Neural cell (in vitro differentiated cells): ENCODE data around the gene TEX54. TPM values are rescaled to one million over a fixed set of nuclear protein-coding genes. Genes with fewer than 3 reads are reported as not detected.
"Not testable (repeated sequence)": the region's sequence is repeated elsewhere in the genome, so short reads cannot be mapped to it uniquely, and the experiment has no call there.

Source experiments
- H2AFZ ChIP-seq: fragments of 200-600, 300-800 bp; sonication (generic), shearing (Covaris generic); 2 replicates; pipeline ENCODE4 v1.6.0; 2014; ENCODE audit warnings: low read depth, mild to moderate bottlenecking, antibody characterized with exemption, low read length, moderate library complexity
- H3F3A ChIP-seq: fragments of 200-600 bp; shearing (Covaris generic); 2 replicates; pipeline ENCODE4 v1.6.1; 2016; ENCODE audit warnings: mild to moderate bottlenecking, moderate library complexity, mixed read lengths, antibody characterized with exemption, low read length; ENCODE audit not compliant: insufficient read depth, poor library complexity, severe bottlenecking
- H3K27ac ChIP-seq: fragments of 200-600, 300-800 bp; sonication (generic), shearing (Covaris generic); 2 replicates; pipeline ENCODE4 v1.5.1; 2014; ENCODE audit warnings: mild to moderate bottlenecking, low read length, moderate library complexity
- H3K27me3 ChIP-seq: fragments of 300-800, 200-600 bp; sonication (generic), shearing (Covaris generic); 2 replicates; pipeline ENCODE4 v1.6.0; 2014; ENCODE audit warnings: mild to moderate bottlenecking, low read depth, low read length, moderate library complexity; ENCODE audit not compliant: insufficient read depth
- H3K36me3 ChIP-seq: fragments of 300-800, 200-600 bp; sonication (generic), shearing (Covaris generic); 2 replicates; pipeline ENCODE4 v1.5.1; 2014; ENCODE audit warnings: mild to moderate bottlenecking, antibody characterized with exemption, low read length, moderate library complexity; ENCODE audit not compliant: insufficient read depth
- H3K4me2 ChIP-seq: fragments of 300-800, 200-600 bp; sonication (generic), shearing (Covaris generic); 2 replicates; pipeline ENCODE4 v1.6.0; 2014; ENCODE audit warnings: mild to moderate bottlenecking, low read length
- H3K4me3 ChIP-seq: fragments of 300-800, 200-600 bp; sonication (generic), shearing (Covaris generic); 2 replicates; pipeline ENCODE4 v1.5.1; 2014; ENCODE audit warnings: mild to moderate bottlenecking, low read length, moderate library complexity
- H3K79me2 ChIP-seq: fragments of 200-600 bp; shearing (Covaris generic); replicated peaks from 2 replicates; pipeline ENCODE4 v1.6.0; 2014; ENCODE audit warnings: mild to moderate bottlenecking, low read length, moderate library complexity; ENCODE audit not compliant: insufficient read depth
- H3K9ac ChIP-seq: fragments of 300-800, 200-600 bp; sonication (generic), shearing (Covaris generic); 2 replicates; pipeline ENCODE4 v1.6.1; 2016; ENCODE audit warnings: mild to moderate bottlenecking, low read length, mixed read lengths
- H3K9me2 ChIP-seq: fragments of 200-600 bp; shearing (Covaris generic); 2 replicates; pipeline ENCODE4 v1.6.1; 2016; ENCODE audit warnings: mild to moderate bottlenecking, low read length, mixed read lengths; ENCODE audit not compliant: insufficient read depth
- H3K9me3 ChIP-seq: fragments of 200-600, 300-800 bp; sonication (generic), shearing (Covaris generic); 2 replicates; pipeline ENCODE4 v1.6.1; 2016; ENCODE audit warnings: mild to moderate bottlenecking, mixed run types, low read length, moderate library complexity, mixed read lengths
- H4K20me1 ChIP-seq: fragments of 200-600 bp; shearing (Covaris generic); 2 replicates; pipeline ENCODE4 v1.6.1; 2016; ENCODE audit warnings: mild to moderate bottlenecking, mixed run types; ENCODE audit not compliant: insufficient read depth
- CTCF ChIP-seq: fragments of 450-650 bp; IDR thresholded peaks from 2 replicates; pipeline ENCODE4 v1.5.1; 2014; ENCODE audit warnings: antibody characterized with exemption, mild to moderate bottlenecking, moderate library complexity; ENCODE audit not compliant: poor library complexity, severe bottlenecking
- EP300 ChIP-seq: fragments of 450-650 bp; conservative IDR thresholded peaks from 2 replicates; pipeline ENCODE4 v1.6.1; 2014; ENCODE audit warnings: antibody characterized with exemption, mild to moderate bottlenecking, moderate library complexity; ENCODE audit not compliant: poor library complexity, severe bottlenecking
- EZH2 ChIP-seq: fragments of 200-600, 300-800 bp; shearing (Covaris generic), sonication (generic); IDR thresholded peaks from 2 replicates; pipeline ENCODE4 v1.6.1; 2014; ENCODE audit warnings: antibody characterized with exemption, low read length, borderline replicate concordance, mild to moderate bottlenecking; ENCODE audit not compliant: insufficient read depth, poor library complexity, severe bottlenecking
- MXI1 ChIP-seq: fragments of 450-650 bp; conservative IDR thresholded peaks from 2 replicates; pipeline ENCODE4 v1.6.1; 2014; ENCODE audit warnings: antibody characterized with exemption, mild to moderate bottlenecking; ENCODE audit not compliant: poor library complexity, severe bottlenecking
- POLR2AphosphoS5 ChIP-seq: IDR thresholded peaks from 2 replicates; pipeline ENCODE4 v1.6.1; 2012
- RAD21 ChIP-seq: fragments of 450-650 bp; conservative IDR thresholded peaks from 2 replicates; pipeline ENCODE4 v1.6.1; 2014; ENCODE audit warnings: antibody characterized with exemption, mild to moderate bottlenecking, moderate library complexity
- REST ChIP-seq: IDR thresholded peaks from 2 replicates; pipeline ENCODE4 v1.6.1; 2012; ENCODE audit warnings: borderline replicate concordance
- SMC3 ChIP-seq: fragments of 450-650 bp; conservative IDR thresholded peaks from 2 replicates; pipeline ENCODE4 v1.6.1; 2014; ENCODE audit warnings: antibody characterized with exemption, mild to moderate bottlenecking, moderate library complexity; ENCODE audit not compliant: poor library complexity
- TAF1 ChIP-seq: IDR thresholded peaks from 2 replicates; pipeline ENCODE4 v1.6.1; 2012; ENCODE audit warnings: low read depth
- polyA plus RNA-seq: library from polyadenylated mRNA; depleted of rRNA; stranded (reverse); fragments of >200 nt; gene quantifications from 2 replicates; pipeline ENCODE4 v1.2.3, GENCODE V29; 2014

Gene TEX54
- polyA plus RNA-seq, 1 donor from 2014 or later = not detected

- H3K9ac ChIP-seq = no peak overlapping the region
- H3K4me3 ChIP-seq = no peak overlapping the region
- no peaks in the 10 kb centered on the region for H3K9me3 ChIP-seq
- H4K20me1 ChIP-seq = no peaks in the 10 kb centered on the region
- H3K79me2 ChIP-seq = peaks cover 7% of the 10 kb centered on the region
- TF ChIP-seq POLR2AphosphoS5 (no peak), EZH2 (no peak)
- no peaks in the 10 kb centered on the region for H3K36me3 ChIP-seq
- no peak overlapping the region for H3K4me2 ChIP-seq
- no peak overlapping the region for H3K27ac ChIP-seq
- H3F3A ChIP-seq = no peaks in the 10 kb centered on the region
- H2AFZ ChIP-seq = no peak overlapping the region
- no peaks in the 10 kb centered on the region for H3K9me2 ChIP-seq
- H3K27me3 ChIP-seq = no peaks in the 10 kb centered on the region
Measured at GRCh38 chr11:62863687-62864335, 31.2 kb upstream of the TEX54 start.

DNA sequence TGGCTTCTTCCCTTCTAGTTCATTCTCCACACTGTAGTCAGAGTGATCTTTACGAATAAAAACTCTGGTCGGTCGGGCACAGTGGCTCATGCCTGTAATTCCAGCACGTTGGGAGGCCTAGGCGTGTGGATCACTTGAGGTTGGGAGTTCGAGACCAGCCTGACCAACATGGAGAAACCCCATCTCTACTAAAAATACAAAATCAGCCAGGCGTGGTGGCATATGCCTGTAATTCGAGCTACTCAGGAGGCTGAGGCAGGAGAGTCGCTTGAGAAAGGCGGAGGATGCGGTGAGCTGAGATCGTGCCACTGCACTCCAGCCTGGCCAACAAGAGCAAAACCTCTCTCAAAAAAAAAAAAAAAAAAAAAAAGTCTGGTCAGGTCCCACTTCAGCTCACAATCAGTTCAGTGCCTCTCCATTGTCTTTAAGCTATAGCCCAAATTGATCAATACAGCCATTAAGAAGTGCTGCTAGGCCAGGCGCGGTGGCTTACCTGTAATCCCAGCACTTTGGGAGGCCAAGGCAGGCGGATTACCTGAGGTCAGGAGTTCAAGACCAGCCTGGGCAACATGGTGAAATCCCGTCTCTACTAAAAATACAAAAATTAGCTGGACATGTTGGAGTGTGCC lies 29.0 kb upstream of the TEX54 start:
- not testable (repeated sequence) for H3K9me3 ChIP-seq, H2AFZ ChIP-seq, H3K9ac ChIP-seq, H3K4me2 ChIP-seq, H3K4me3 ChIP-seq, H3K27ac ChIP-seq, H4K20me1 ChIP-seq, H3F3A ChIP-seq, H3K36me3 ChIP-seq, H3K9me2 ChIP-seq, H3K27me3 ChIP-seq
- peaks cover 17% of the 10 kb centered on the region for H3K79me2 ChIP-seq

DNA sequence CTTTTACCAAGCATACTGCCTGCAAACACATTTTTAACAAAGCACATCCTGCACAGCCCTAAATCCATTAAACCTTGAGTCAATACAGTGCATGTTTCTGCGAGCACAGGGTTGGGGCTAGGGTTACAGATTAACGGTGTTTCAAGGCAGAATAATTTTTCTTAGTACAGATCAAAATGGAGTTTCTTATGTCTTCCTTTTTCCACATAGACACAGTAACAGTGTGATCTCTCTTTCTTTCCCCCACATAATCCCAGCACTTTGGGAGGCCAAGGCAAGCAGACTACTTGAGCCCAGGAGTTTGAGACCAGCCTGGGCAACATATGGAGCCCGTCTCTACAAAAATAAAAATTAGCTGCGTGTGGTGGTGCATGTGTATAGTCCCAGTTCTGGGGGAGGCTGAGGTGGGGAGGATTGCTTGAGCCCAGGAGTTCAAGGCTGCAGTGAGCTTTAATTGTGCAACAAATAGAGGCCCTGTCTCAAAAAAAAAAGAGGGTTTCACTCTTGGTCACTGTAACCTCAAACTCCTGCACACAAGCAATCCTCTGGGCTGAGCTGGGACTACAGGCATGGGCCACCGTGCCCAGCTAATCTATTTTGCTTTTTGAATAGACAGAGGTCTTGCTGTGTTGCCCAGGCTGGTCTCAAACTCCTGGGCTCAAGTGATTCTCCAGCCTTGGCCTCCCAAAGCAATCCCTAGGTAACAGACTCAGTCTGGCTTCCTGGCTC lies 28.4 kb upstream of the TEX54 start:
- Histone ChIP-seq H3K9me3 (no peaks in the 10 kb centered on the region), H3K27me3 (no peaks in the 10 kb centered on the region), H3K9me2 (no peaks in the 10 kb centered on the region), H3K79me2 (peaks cover 17% of the 10 kb centered on the region), H3K4me3 (no peak overlapping the region), H3K27ac (no peak overlapping the region), H3K4me2 (no peak overlapping the region), H2AFZ (no peak overlapping the region), H3F3A (no peaks in the 10 kb centered on the region), H3K36me3 (no peaks in the 10 kb centered on the region), H4K20me1 (no peaks in the 10 kb centered on the region), H3K9ac (no peak overlapping the region)
- no peak for TF ChIP-seq MXI1
- TF ChIP-seq CTCF = no peak
- no peak for TF ChIP-seq TAF1
- no peak for TF ChIP-seq EZH2
- TF ChIP-seq POLR2AphosphoS5 = no peak
- TF ChIP-seq SMC3 = no peak
- no peak for TF ChIP-seq RAD21
- no peak for TF ChIP-seq REST
- TF ChIP-seq EP300 = no peak

DNA sequence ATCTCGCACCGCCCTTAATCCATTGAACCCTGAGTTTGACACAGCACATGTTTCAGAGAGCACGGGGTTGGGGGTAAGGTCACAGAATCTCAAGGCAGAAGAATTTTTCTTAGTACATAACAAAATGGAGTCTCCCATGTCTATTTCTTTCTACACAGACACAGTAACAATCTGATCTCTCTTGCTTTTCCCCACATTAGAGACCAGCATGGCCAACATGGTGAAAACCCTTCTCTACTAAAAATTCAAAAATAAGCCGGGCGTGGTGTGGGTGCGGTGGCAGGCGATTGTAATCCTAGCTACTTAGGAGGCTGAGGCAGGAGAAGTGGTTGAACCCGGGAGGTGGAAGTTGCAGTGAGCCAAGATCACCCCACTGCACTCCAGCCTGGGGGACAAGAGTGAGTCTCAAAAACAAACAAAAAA lies 26.7 kb upstream of the TEX54 start:
- H4K20me1 ChIP-seq, H3K27ac ChIP-seq, H3K9me2 ChIP-seq, H3K9ac ChIP-seq, H3K9me3 ChIP-seq, H3K27me3 ChIP-seq, H3K4me2 ChIP-seq, H2AFZ ChIP-seq, H3K4me3 ChIP-seq, H3F3A ChIP-seq, H3K36me3 ChIP-seq: not testable (repeated sequence)
- peaks cover 31% of the 10 kb centered on the region for H3K79me2 ChIP-seq
